ENCODE results near the gene NVL. TPM values are rescaled to one million over a fixed set of nuclear protein-coding genes. Genes with fewer than 3 reads are reported as not detected.
A peak's percentile ranks its signal among the peaks of the same experiment; 100 is the strongest.

NVL gene
- total and polyA plus RNA-seq, 4 experiments from 2014 or later = 16.9 to 46.7 (median 29.9) TPM

DNA sequence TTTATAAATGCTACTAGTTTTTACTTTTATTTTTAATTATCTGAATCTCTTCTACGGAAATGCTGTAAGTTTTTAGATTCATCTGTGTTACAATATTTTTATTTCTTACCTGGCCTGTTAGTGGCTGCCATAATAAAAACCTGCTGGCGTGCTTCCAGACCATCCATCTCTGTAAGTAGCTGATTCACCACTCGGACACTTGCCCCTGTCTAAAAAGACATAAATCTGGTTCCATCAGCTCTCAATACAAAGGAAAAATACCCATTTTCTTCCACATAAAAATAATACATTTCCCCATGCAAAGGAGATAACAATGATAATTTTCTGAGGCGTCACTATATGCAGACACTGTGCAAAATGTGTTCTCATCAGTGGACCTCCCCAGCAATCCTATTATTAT lies 62.0 kb downstream of the NVL start:
- peaks cover 4% of the 10 kb centered on the region for H3K4me1 ChIP-seq (ENCODE audit: insufficient read depth, low read length)
- H3K4me1 Mint-ChIP-seq = peaks cover under 1 to 13% (median 3%) of the 10 kb centered on the region in 4 donors
- H3K27ac ChIP-seq (ENCODE audit: low read depth, low read length) = no peak overlapping the region
- no peak overlapping the region for H3K27ac Mint-ChIP-seq
- no peaks in the 10 kb centered on the region for H3K9me3 ChIP-seq (ENCODE audit: control insufficient read depth in 1 of 2, low read length in 2 of 2)
- no peaks in the 10 kb centered on the region for H3K27me3 Mint-ChIP-seq
- no peaks in the 10 kb centered on the region for H3K9me3 Mint-ChIP-seq
- no peaks in the 10 kb centered on the region for H3K27me3 ChIP-seq (ENCODE audit: insufficient read depth, low read length)
- CTCF ChIA-PET (ENCODE audit: partially characterized antibody) = interaction anchor here (1.1 kb wide), 1 partner anchor 189 kb away, joined by 6 read pairs; no protein-coding TSS in a partner anchor
- no peaks in the 10 kb centered on the region for H3K36me3 ChIP-seq (ENCODE audit: insufficient read depth, low read length)
- intact Hi-C loops (cut with micrococcal nuclease) = no loop called here
- H3K4me3 Mint-ChIP-seq = no peak overlapping the region
- DNase-seq = no peak
- H3K4me3 ChIP-seq (ENCODE audit: low read length in 2 of 2) = no peak overlapping the region
- H3K36me3 Mint-ChIP-seq = peaks cover 33 to 37% of the 10 kb centered on the region in 2 donors
- POLR2A ChIA-PET (ENCODE audit: partially characterized antibody) = interaction anchor here (0.5 to 1.4 kb wide), 3 partner anchors 40 to 110 kb away, joined by 4 to 6 read pairs (median 4); partner anchors contain the start of gene DEGS1

- Histone ChIP-seq H3K4me3 (ENCODE audit: low read length in 2 of 2) (no peak overlapping the region), H3K9me3 (ENCODE audit: control insufficient read depth in 1 of 2, low read length in 2 of 2) (no peaks in the 10 kb centered on the region), H3K36me3 (ENCODE audit: insufficient read depth, low read length) (no peaks in the 10 kb centered on the region), H3K4me1 (ENCODE audit: insufficient read depth, low read length) (peaks cover 11% of the 10 kb centered on the region), H3K27me3 (ENCODE audit: insufficient read depth, low read length) (no peaks in the 10 kb centered on the region), H3K27ac (ENCODE audit: low read depth, low read length) (no peak overlapping the region)
- Mint-ChIP-seq H3K4me3 (no peak overlapping the region), H3K4me1 (peaks cover 8 to 21% (median 10%) of the 10 kb centered on the region in 4 donors), H3K27me3 (no peaks in the 10 kb centered on the region), H3K36me3 (peaks cover 40 to 44% of the 10 kb centered on the region in 2 donors), H3K27ac (peak overlapping the region in 5 of 7 donors; percentile 7 to 58 (median 45)), H3K9me3 (no peaks in the 10 kb centered on the region)
- intact Hi-C loops (cut with micrococcal nuclease) = no loop called here
- no peak for DNase-seq
- CTCF ChIA-PET (ENCODE audit: partially characterized antibody) = interaction anchor here (1.1 kb wide), 1 partner anchor 190 kb away, joined by 6 read pairs; no protein-coding TSS in a partner anchor
- POLR2A ChIA-PET (ENCODE audit: partially characterized antibody) = interaction anchor here (0.5 to 1.1 kb wide), 4 partner anchors 41 to 168 kb away, joined by 3 to 4 read pairs (median 4); partner anchors contain the start of genes NVL and WDR26
Observed at GRCh38 chr1:224266915-224267856, 62.8 kb downstream of the NVL start.

DNA sequence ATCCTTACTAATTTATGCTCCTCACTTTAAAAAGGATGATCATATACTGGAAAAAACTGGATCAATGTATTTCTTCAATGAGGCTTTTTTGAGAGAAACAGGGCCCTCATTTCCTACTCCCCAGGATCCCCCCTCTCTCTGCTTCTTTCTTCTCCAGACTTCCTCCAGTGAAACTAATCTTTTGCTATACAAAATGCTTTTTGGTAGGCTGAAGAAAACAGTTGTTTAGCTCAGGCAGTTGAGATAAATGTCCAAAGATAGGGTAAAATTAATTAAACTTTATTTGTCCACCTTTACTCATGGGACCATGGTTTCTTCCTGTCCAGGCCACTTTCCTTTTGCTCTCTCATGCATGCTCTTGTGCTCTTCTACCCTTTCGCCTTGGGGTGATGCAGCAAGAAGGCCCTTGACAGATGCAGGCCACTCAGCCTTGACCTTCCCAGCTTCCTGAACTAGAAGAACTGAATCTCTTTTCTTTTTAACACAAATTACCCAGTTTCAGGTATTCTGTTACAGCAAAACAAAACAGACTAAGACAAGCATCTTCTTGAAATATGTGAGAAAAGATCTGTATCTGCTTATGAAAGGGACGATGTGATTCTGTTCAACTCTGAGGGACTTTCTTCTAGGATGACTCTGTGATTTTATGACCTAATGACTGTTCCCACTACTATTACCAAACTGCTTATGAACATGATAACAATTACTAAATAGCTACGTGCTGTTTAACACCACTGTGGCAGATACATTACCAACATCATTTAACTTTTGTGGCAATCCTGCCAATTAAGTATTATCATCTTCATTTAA lies 63.7 kb downstream of the NVL start:
- no peaks in the 10 kb centered on the region for H3K9me3 Mint-ChIP-seq
- H3K4me3 Mint-ChIP-seq = no peak overlapping the region
- Histone ChIP-seq H3K4me3 (ENCODE audit: low read length in 2 of 2) (no peak overlapping the region), H3K4me1 (ENCODE audit: insufficient read depth, low read length) (peaks cover 20% of the 10 kb centered on the region), H3K36me3 (ENCODE audit: insufficient read depth, low read length) (no peaks in the 10 kb centered on the region), H3K27me3 (ENCODE audit: insufficient read depth, low read length) (no peaks in the 10 kb centered on the region), H3K27ac (ENCODE audit: low read depth, low read length) (no peak overlapping the region), H3K9me3 (ENCODE audit: control insufficient read depth in 1 of 2, low read length in 2 of 2) (no peaks in the 10 kb centered on the region)
- peak overlapping the region in 6 of 7 donors; percentile 26 to 67 (median 44) for H3K27ac Mint-ChIP-seq
- CTCF ChIA-PET (ENCODE audit: partially characterized antibody) = no interaction called here
- intact Hi-C loops (cut with micrococcal nuclease) = no loop called here
- no peak for DNase-seq
- peaks cover 13 to 26% (median 15%) of the 10 kb centered on the region in 4 donors for H3K4me1 Mint-ChIP-seq
- no peaks in the 10 kb centered on the region for H3K27me3 Mint-ChIP-seq
- peaks cover 42 to 46% of the 10 kb centered on the region in 2 donors for H3K36me3 Mint-ChIP-seq
- POLR2A ChIA-PET (ENCODE audit: partially characterized antibody) = interaction anchor here (0.7 to 1.1 kb wide), 2 partner anchors 63 to 169 kb away, joined by 3 read pairs; partner anchors contain the start of genes NVL and WDR26

GRCh38 chr1:224264321-224264720 lies 65.7 kb downstream of the NVL start:
- ChIA-PET CTCF (ENCODE audit: partially characterized antibody) (no interaction called here), POLR2A (ENCODE audit: partially characterized antibody) (no interaction called here)
- no peak for DNase-seq
- H3K4me1 Mint-ChIP-seq = peaks cover 13 to 29% (median 17%) of the 10 kb centered on the region in 4 donors
- peak overlapping the region in 1 of 7 donors; percentile 12 for H3K27ac Mint-ChIP-seq
- H3K9me3 Mint-ChIP-seq = no peaks in the 10 kb centered on the region
- H3K36me3 Mint-ChIP-seq = peaks cover 32 to 43% of the 10 kb centered on the region in 2 donors
- Histone ChIP-seq H3K4me3 (ENCODE audit: low read length in 2 of 2) (no peak overlapping the region), H3K36me3 (ENCODE audit: insufficient read depth, low read length) (no peaks in the 10 kb centered on the region), H3K9me3 (ENCODE audit: control insufficient read depth in 1 of 2, low read length in 2 of 2) (no peaks in the 10 kb centered on the region), H3K27me3 (ENCODE audit: insufficient read depth, low read length) (no peaks in the 10 kb centered on the region), H3K27ac (ENCODE audit: low read depth, low read length) (no peak overlapping the region), H3K4me1 (ENCODE audit: insufficient read depth, low read length) (peaks cover 20% of the 10 kb centered on the region)
- no peaks in the 10 kb centered on the region for H3K27me3 Mint-ChIP-seq
- no peak overlapping the region for H3K4me3 Mint-ChIP-seq
- intact Hi-C loops (cut with micrococcal nuclease) = no loop called here

DNA sequence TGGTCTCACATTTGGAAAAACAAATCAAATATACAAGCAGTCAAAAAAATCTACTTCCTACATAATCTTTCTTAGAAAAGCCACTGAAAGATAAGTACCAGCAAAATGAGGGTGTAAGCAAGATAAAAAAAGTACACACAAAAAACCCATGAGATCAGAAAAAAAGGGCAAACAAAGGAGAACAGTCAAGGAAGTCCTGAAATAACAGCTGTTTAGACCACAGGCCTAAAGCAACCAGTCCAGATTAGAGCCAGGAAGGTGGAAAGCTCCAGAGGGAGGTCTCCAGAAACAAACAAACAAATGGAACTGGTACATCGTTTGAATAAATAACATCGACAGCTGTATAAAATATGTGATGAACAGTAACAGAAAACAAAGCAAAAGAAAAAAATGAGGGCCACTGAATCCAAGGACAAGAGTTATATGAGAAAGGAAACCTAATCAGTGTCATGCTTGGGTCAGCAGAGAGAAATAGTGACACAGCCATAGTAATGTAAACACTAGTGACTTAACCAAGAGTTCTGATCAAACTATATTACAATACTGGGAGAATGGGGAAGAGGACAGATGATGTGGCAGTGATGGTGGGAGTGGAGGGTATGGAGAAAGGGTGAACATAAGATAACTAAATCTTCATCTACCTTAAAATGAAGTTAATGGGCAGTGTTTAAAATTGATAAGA lies 67.5 kb downstream of the NVL start:
- Mint-ChIP-seq H3K27ac (peak overlapping the region in 6 of 7 donors; percentile 39 to 85 (median 56)), H3K9me3 (no peaks in the 10 kb centered on the region), H3K27me3 (no peaks in the 10 kb centered on the region), H3K36me3 (peaks cover 36 to 37% of the 10 kb centered on the region in 2 donors), H3K4me3 (peak overlapping the region in 4 of 8 donors; percentile 15 to 22 (median 19)), H3K4me1 (peaks cover 13 to 29% (median 17%) of the 10 kb centered on the region in 4 donors)
- CTCF ChIA-PET (ENCODE audit: partially characterized antibody) = interaction anchor here (1.0 to 1.9 kb wide), 2 partner anchors 120 to 195 kb away, joined by 3 to 4 read pairs; no protein-coding TSS in a partner anchor
- H3K36me3 ChIP-seq (ENCODE audit: insufficient read depth, low read length) = no peaks in the 10 kb centered on the region
- H3K27ac ChIP-seq (ENCODE audit: low read depth, low read length) = no peak overlapping the region
- peaks cover 20% of the 10 kb centered on the region for H3K4me1 ChIP-seq (ENCODE audit: insufficient read depth, low read length)
- no peaks in the 10 kb centered on the region for H3K27me3 ChIP-seq (ENCODE audit: insufficient read depth, low read length)
- intact Hi-C loops (cut with micrococcal nuclease) = no loop called here
- no peak overlapping the region for H3K4me3 ChIP-seq (ENCODE audit: low read length in 2 of 2)
- DNase-seq = no peak
- no peaks in the 10 kb centered on the region for H3K9me3 ChIP-seq (ENCODE audit: control insufficient read depth in 1 of 2, low read length in 2 of 2)
- POLR2A ChIA-PET (ENCODE audit: partially characterized antibody) = interaction anchor here (1.5 kb wide), 1 partner anchor 18 kb away, joined by 4 read pairs; no protein-coding TSS in a partner anchor

DNA sequence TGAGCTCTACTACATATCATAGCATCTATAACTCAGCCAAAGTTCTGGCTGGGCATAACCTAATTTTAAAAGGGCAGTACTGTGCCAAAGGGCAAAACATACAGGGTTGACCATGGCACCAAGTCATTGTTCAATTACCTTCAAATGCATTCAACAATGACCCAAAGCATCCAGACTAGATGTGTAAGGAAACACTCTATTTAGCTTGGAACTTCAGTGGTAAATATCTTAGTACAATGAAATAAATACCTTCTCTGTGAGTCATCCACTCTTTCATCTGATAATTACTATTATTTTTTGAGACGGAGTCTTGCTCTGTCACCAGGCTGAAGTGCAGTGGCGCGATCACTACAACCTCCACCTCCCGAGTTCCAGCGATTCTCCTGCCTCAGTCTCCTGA lies 70.0 kb downstream of the NVL start:
- Mint-ChIP-seq H3K36me3 (peaks cover 19 to 23% of the 10 kb centered on the region in 2 donors), H3K9me3 (no peaks in the 10 kb centered on the region), H3K4me1 (peaks cover 13 to 25% (median 19%) of the 10 kb centered on the region in 4 donors), H3K27me3 (no peaks in the 10 kb centered on the region), H3K27ac (no peak overlapping the region), H3K4me3 (no peak overlapping the region)
- ChIA-PET CTCF (ENCODE audit: partially characterized antibody) (interaction anchor here (0.9 kb wide), 1 partner anchor 53 kb away, joined by 3 read pairs; no protein-coding TSS in a partner anchor), POLR2A (ENCODE audit: partially characterized antibody) (no interaction called here)
- Histone ChIP-seq H3K4me3 (ENCODE audit: low read length in 2 of 2) (no peak overlapping the region), H3K27me3 (ENCODE audit: insufficient read depth, low read length) (no peaks in the 10 kb centered on the region), H3K36me3 (ENCODE audit: insufficient read depth, low read length) (no peaks in the 10 kb centered on the region), H3K4me1 (ENCODE audit: insufficient read depth, low read length) (peaks cover 20% of the 10 kb centered on the region), H3K9me3 (ENCODE audit: control insufficient read depth in 1 of 2, low read length in 2 of 2) (no peaks in the 10 kb centered on the region), H3K27ac (ENCODE audit: low read depth, low read length) (no peak overlapping the region)
- no peak for DNase-seq
- intact Hi-C loops (cut with micrococcal nuclease) = no loop called here

Measured in CD4-positive, alpha-beta memory T cell (primary cell).